Measurements from ENCODE around the gene TLE3.

- TF ChIP-seq, protein P1, sequence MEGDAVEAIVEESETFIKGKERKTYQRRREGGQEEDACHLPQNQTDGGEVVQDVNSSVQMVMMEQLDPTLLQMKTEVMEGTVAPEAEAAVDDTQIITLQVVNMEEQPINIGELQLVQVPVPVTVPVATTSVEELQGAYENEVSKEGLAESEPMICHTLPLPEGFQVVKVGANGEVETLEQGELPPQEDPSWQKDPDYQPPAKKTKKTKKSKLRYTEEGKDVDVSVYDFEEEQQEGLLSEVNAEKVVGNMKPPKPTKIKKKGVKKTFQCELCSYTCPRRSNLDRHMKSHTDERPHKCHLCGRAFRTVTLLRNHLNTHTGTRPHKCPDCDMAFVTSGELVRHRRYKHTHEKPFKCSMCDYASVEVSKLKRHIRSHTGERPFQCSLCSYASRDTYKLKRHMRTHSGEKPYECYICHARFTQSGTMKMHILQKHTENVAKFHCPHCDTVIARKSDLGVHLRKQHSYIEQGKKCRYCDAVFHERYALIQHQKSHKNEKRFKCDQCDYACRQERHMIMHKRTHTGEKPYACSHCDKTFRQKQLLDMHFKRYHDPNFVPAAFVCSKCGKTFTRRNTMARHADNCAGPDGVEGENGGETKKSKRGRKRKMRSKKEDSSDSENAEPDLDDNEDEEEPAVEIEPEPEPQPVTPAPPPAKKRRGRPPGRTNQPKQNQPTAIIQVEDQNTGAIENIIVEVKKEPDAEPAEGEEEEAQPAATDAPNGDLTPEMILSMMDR (IDR thresholded peaks at IDR 0.05), result no peak
- TF ChIP-seq POLR2A (IDR thresholded peaks at IDR 0.05), result no peak
Observed at GRCh38 chr15:70050970-70051369, 46.7 kb downstream of the TLE3 start.

Data from body of pancreas (tissue), 4 donors.